Heart left ventricle (tissue), 16 donors: ENCODE results near the gene SLC9A7. TPM values are rescaled to one million over a fixed set of nuclear protein-coding genes. Genes with fewer than 3 reads are reported as not detected.
A peak's percentile ranks its signal among the peaks of the same experiment; 100 is the strongest.

Source experiments
- ATAC-seq, 4 donors: fragments of 200-7000 bp; cut with Tn5 transposase; one replicate each; pipeline ENCODE4 v1.9.1; 2020 to 2022; ENCODE audit warnings: moderate library complexity in 4 of 4, mild to moderate bottlenecking in 3 of 4, moderate number of reproducible peaks in 1 of 4
- DNase-seq, 5 donors: peaks; one replicate each; pipeline ENCODE4 v3.0.0-alpha.2; 2020
- H3K27ac ChIP-seq, 12 donors: fragments of 200-600 bp; sonication (generic) in 4 of 12; one replicate each; pipeline versions ENCODE4 v1.5.0 to v1.8.0; 2016 to 2022; ENCODE audit warnings: mild to moderate bottlenecking in 2 of 12
- H3K27me3 ChIP-seq, 9 donors: fragments of 200-600 bp; sonication (generic) in 2 of 9; one replicate each; pipeline versions ENCODE4 v1.5.1 to v1.8.0; 2016 to 2022; ENCODE audit warnings: mild to moderate bottlenecking in 3 of 9
- H3K36me3 ChIP-seq, 9 donors: fragments of 200-600 bp; sonication (generic) in 2 of 9; one replicate each; pipeline versions ENCODE4 v1.5.0 to v1.8.0; 2018 to 2022; ENCODE audit warnings: mild to moderate bottlenecking in 2 of 9
- H3K4me1 ChIP-seq, 12 donors: fragments of 200-600 bp; sonication (generic) in 4 of 12; one replicate each; pipeline versions ENCODE4 v1.5.0 to v1.8.0; 2016 to 2022; ENCODE audit warnings: mild to moderate bottlenecking in 3 of 12
- H3K4me3 ChIP-seq, 12 donors: fragments of 200-600 bp; sonication (generic) in 4 of 12; one replicate each; pipeline versions ENCODE4 v1.5.0 to v1.8.0; 2017 to 2022; ENCODE audit warnings: mild to moderate bottlenecking in 9 of 12, moderate library complexity in 4 of 12
- H3K9me3 ChIP-seq, 12 donors: fragments of 200-600 bp; sonication (generic) in 4 of 12; one replicate each; pipeline versions ENCODE4 v1.5.0 to v1.8.0; 2016 to 2022; ENCODE audit warnings: mild to moderate bottlenecking in 1 of 12
- POLR2A ChIP-seq, 2 donors: fragments of 450-650 bp; IDR thresholded peaks; one replicate each; pipeline ENCODE4 v1.6.1; 2017; ENCODE audit warnings: antibody characterized with exemption in 2 of 2, mild to moderate bottlenecking in 2 of 2, moderate library complexity in 2 of 2
- WGBS, 4 donors: extraction: QIAGEN DNeasy Blood & Tissue Kit in 2 of 4; methylation state at CpG; one replicate each; pipeline versions ENCODE4 v1.1.5 to v1.1.7; 2013 to 2018; 5-methylcytosine and 5-hydroxymethylcytosine counted together
- intact Hi-C, 10 donors: fragments of 100-400 bp; cut with DNase I; formaldehyde crosslinking; loops; one replicate each; pipeline versions ENCODE4 v1.11.1 to v1.14.2; 2022
- polyA plus RNA-seq, 2 donors: library from polyadenylated mRNA; stranded (reverse); fragments of 200-250 nt; gene quantifications; one replicate each; pipeline ENCODE4 v1.2.3, GENCODE V29; 2013
- total RNA-seq, 9 donors: library from RNA; depleted of rRNA in 2 of 9; stranded (reverse); fragments of >200 nt in 2 of 9; fragmentation: NEBNext Ultra II Directional in 3 of 9; extraction: Animal tissue kit (Norgen Biotek cat#: 25700) in 3 of 9; gene quantifications; one replicate each; pipeline versions ENCODE4 v1.1.0 to v1.2.4, GENCODE V29; 2016 to 2023
- TF ChIP-seq, protein P1 (sequence below), 12 donors: fragments of 200-600 bp; sonication (generic) in 4 of 12; IDR thresholded peaks; one replicate each; pipeline versions ENCODE4 v1.5.0 to v1.8.0; 2018 to 2022; ENCODE audit warnings: antibody characterized with exemption in 12 of 12, mild to moderate bottlenecking in 5 of 12
- donor health status: ischemic (EF 13 %, LVEDD 7.1; RV severe dilation, severe dysfunction).
- donor health status: healthy with polysubstance abuse.
- donor health status: DM: no; HTN: yes; CAD: no.
- donor health status: DM: no; HTN: no; CAD: no.
- donor health status: ischemic (EF 25% LVEDD 6.9; RV normal size, moderate dysfunction).
- donor health status: ischemic (EF 25% LVEDD 5.7; RV mildly dilated, moderate dysfunction).
- donor health status: healthy.
- donor health status: DM: yes; HTN: yes; CAD: no.
- donor health status: ischemic (EF 35%, LVEDD 5.7; RV mildly dilated, moderate dysfunction).
- donor health status: nonischemic (EF 11% LVEDD 7.7; RV severe dilation, severe dysfunction).
- donor health status: DM: yes; HTN: yes; CAD: no.
- donor health status: PGD.
- donor health status: ischemic (EF 29% LVEDD 5.4; RV normal size, mild dysfunction).
- donor health status: nonischemic (EF 23%, LVEDD 6.1; RV moderate dilation, normal function).

Gene SLC9A7
- total and polyA plus RNA-seq, 11 donors: 0.46 to 8.6 (median 2.3) TPM

DNA sequence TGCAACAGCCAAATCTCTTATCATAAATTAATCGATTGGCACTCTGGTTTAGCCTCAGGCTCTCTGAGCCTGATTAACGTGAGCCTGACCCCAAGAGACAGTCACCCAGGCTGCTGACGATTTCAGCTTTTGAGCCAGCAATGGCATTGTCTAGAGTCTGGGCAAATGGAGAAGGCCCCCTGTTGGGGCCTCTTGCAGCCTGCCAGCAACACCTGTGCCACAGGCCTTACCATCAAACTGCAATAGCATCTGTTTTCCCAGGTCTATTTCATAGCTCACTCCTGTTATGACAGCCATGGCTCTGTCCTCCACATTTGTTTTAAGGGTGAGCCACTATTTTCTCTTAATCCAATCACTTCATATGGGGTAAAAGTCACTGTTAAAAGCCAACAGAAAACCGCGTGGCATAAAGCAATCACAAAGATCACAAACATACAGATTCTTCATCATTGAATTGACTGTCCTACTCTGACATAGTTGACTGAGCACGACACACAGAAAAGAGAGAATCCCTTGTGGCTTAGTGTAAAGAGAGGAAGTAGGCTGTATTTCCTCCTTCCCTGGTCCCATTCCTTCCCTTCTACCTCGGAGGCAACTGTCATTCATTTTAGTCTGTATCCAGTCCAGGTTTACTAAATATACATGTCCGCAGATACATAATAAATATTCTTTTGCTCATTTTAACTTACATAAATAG is 47.8 kb downstream of the SLC9A7 start:
- no peak overlapping the region for H3K4me3 ChIP-seq
- peaks cover 0 to 6% (median 0%) of the 10 kb centered on the region in 12 donors for H3K4me1 ChIP-seq
- ATAC-seq (no peak), DNase-seq (no peak)
- peaks cover 0 to 15% (median 0%) of the 10 kb centered on the region in 9 donors for H3K27me3 ChIP-seq
- TF ChIP-seq POLR2A (IDR thresholded peaks at IDR 0.05): no peak
- TF ChIP-seq, protein P1, sequence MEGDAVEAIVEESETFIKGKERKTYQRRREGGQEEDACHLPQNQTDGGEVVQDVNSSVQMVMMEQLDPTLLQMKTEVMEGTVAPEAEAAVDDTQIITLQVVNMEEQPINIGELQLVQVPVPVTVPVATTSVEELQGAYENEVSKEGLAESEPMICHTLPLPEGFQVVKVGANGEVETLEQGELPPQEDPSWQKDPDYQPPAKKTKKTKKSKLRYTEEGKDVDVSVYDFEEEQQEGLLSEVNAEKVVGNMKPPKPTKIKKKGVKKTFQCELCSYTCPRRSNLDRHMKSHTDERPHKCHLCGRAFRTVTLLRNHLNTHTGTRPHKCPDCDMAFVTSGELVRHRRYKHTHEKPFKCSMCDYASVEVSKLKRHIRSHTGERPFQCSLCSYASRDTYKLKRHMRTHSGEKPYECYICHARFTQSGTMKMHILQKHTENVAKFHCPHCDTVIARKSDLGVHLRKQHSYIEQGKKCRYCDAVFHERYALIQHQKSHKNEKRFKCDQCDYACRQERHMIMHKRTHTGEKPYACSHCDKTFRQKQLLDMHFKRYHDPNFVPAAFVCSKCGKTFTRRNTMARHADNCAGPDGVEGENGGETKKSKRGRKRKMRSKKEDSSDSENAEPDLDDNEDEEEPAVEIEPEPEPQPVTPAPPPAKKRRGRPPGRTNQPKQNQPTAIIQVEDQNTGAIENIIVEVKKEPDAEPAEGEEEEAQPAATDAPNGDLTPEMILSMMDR (IDR thresholded peaks at IDR 0.05): no peak
- H3K36me3 ChIP-seq: no peaks in the 10 kb centered on the region
- 64 to 73% (median 68%) methylated on average over 8 of the region's 8 CpGs for WGBS, 4 donors
- no peaks in the 10 kb centered on the region for H3K9me3 ChIP-seq
- intact Hi-C loops: no loop called here
- no peak overlapping the region for H3K27ac ChIP-seq

DNA sequence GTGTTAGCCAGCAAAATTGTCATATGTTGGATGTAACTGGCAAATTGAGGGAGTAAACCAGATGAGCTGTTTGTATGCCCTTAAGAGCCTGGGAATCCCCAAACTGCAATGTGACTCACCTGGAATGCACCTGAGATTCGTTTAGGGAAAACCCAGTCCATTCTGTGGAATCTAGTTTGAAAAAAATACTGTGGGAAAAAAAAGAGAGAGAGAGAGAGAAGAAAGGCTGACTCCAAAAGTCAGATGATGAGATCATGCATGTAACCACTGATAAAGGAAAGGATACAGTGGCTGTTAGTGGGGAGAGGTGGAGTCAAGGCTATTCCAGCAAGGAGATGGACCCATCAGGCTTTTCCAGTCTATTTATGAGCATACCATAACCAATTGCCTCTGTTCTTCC is 48.5 kb downstream of the SLC9A7 start:
- Histone ChIP-seq H3K27ac (no peak overlapping the region), H3K27me3 (peaks cover 0 to 15% (median 0%) of the 10 kb centered on the region in 9 donors), H3K36me3 (no peaks in the 10 kb centered on the region), H3K9me3 (no peaks in the 10 kb centered on the region), H3K4me3 (no peak overlapping the region), H3K4me1 (peaks cover 0 to 6% (median 0%) of the 10 kb centered on the region in 12 donors)
- DNase-seq (no peak), ATAC-seq (no peak)
- WGBS, 4 donors: 13 to 58% (median 30%) methylated on average over 1 of the region's 1 CpG
- intact Hi-C loops: no loop called here
- no peak for TF ChIP-seq POLR2A (IDR thresholded peaks at IDR 0.05)
- TF ChIP-seq, protein P1 (IDR thresholded peaks at IDR 0.05): no peak

DNA sequence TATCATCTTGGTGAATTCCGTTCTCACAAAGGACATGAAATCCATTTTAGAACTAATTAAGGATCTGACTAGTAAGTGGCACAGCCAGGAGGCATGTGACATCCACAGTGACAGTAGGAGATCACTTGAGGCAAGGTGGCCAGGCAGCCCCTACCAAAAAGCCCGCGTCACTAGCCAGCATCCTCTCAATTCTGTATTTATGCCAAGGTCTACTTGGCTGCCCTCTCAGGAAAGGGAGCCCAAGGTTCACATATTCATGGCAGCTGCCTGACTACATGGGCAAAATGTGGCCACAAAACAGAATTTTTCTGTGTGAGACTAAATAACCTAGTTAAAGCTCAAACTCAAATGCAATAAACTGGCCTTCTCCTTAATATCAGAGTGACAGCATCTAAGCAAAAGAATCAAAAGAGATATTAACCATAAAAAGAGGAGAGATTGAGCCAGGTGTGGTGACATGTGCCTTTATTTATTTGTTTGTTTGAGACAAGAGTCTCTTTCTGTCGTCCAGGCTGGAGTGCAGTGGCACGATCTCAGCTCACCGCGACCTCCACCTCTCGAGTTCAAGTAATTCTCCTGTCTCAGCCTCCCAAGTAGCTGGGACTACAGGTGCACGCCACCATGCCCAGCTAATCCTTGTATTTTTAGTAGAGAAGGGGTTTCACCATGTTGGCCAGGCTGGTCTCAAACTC is 51.5 kb downstream of the SLC9A7 start:
- intact Hi-C loops: no loop called here
- 78 to 85% (median 82%) methylated on average over 9 of the region's 9 CpGs for WGBS, 4 donors
- H3K36me3 ChIP-seq: no peaks in the 10 kb centered on the region
- no peak overlapping the region for H3K27ac ChIP-seq
- no peaks in the 10 kb centered on the region for H3K9me3 ChIP-seq
- no peak for DNase-seq
- H3K4me3 ChIP-seq: no peak overlapping the region
- no peaks in the 10 kb centered on the region for H3K4me1 ChIP-seq
- TF ChIP-seq POLR2A (IDR thresholded peaks at IDR 0.05): no peak
- TF ChIP-seq, protein P1 (IDR thresholded peaks at IDR 0.05): no peak
- peaks cover 0 to 7% (median 0%) of the 10 kb centered on the region in 9 donors for H3K27me3 ChIP-seq
- no peak for ATAC-seq

DNA sequence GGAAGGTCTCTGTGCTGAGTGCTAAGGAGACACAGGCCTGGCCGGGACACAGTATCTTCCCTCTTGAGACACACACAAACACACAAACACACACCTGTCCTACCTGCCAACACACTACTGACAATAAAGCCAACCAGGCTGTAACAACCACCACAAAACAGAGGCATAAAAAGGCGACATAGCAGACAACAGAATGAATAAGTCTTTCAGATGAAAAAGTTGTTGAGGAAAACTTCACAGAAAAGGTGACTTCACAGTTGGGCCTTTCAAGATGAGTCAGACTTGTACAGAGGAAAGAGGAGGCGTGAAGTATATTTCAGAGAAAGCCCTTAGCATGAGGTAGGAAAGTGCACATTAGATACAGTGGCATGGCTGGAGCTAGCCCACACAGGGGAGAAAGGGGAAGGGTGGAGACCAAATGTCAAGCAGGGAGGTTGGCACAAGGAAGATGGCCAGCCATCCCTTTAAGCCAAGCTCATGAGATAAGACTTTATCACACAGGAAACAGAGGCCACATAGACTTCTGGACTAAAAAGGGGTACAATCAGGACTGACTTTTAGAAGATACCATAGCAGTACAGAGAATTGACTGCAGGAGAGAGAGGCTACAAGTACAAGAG is 54.0 kb downstream of the SLC9A7 start:
- Histone ChIP-seq H3K36me3 (no peaks in the 10 kb centered on the region), H3K27ac (no peak overlapping the region), H3K4me3 (no peak overlapping the region), H3K4me1 (no peaks in the 10 kb centered on the region), H3K9me3 (no peaks in the 10 kb centered on the region), H3K27me3 (peaks cover 0 to 6% (median 0%) of the 10 kb centered on the region in 9 donors)
- 58 to 87% (median 75%) methylated on average over 3 of the region's 3 CpGs for WGBS, 4 donors
- ATAC-seq (peak in 1 of 4 donors; percentile 39), DNase-seq (no peak)
- TF ChIP-seq POLR2A (IDR thresholded peaks at IDR 0.05): no peak
- TF ChIP-seq, protein P1 (IDR thresholded peaks at IDR 0.05): no peak
- intact Hi-C loops: no loop called here
